Esophagus muscularis mucosa (tissue), 4 donors: ENCODE data around the gene NUP155. TPM values are rescaled to one million over a fixed set of nuclear protein-coding genes. Genes with fewer than 3 reads are reported as not detected.
"Not testable (repeated sequence)": the region's sequence is repeated elsewhere in the genome, so short reads cannot be mapped to it uniquely, and the experiment has no call there.

Source experiments
- DNase-seq: peaks from one replicate; pipeline ENCODE4 v3.0.0-alpha.2; 2017; ENCODE audit errors: extremely low spot score
- H3K27ac ChIP-seq, 4 donors: fragments of 200-600 bp; sonication (generic); replicated peaks in 1 of 4; 1 replicate in 3 of 4; 2 replicates in 1 of 4; pipeline ENCODE4 v1.5.1; 2016 to 2019; ENCODE audit warnings: mild to moderate bottlenecking in 1 of 4
- H3K27me3 ChIP-seq, 4 donors: fragments of 200-600 bp; sonication (generic); one replicate each; pipeline versions ENCODE4 v1.5.1 to v1.6.0; 2016 to 2019
- H3K36me3 ChIP-seq, 4 donors: fragments of 200-600 bp; sonication (generic); one replicate each; pipeline ENCODE4 v1.5.1; 2016 to 2019
- H3K4me1 ChIP-seq, 4 donors: fragments of 200-600 bp; sonication (generic); one replicate each; pipeline ENCODE4 v1.5.1; 2016 to 2019
- H3K4me3 ChIP-seq, 4 donors: fragments of 200-600 bp; sonication (generic); 1 replicate in 2 of 4; 2 replicates in 2 of 4; pipeline ENCODE4 v1.5.1; 2016 to 2019; ENCODE audit warnings: mild to moderate bottlenecking in 4 of 4, moderate library complexity in 1 of 4
- H3K9me3 ChIP-seq, 4 donors: fragments of 200-600 bp; sonication (generic); 1 replicate in 3 of 4; 2 replicates in 1 of 4; pipeline ENCODE4 v1.5.1; 2016 to 2019
- EP300 ChIP-seq: sonication (generic); formaldehyde crosslinking; IDR thresholded peaks from one replicate; pipeline ENCODE4 v1.6.1; 2017; ENCODE audit warnings: antibody characterized with exemption
- POLR2A ChIP-seq: fragments of 450-650 bp; IDR thresholded peaks from one replicate; pipeline ENCODE4 v1.6.1; 2017; ENCODE audit warnings: antibody characterized with exemption, moderate library complexity, mild to moderate bottlenecking, low read depth
- POLR2AphosphoS5 ChIP-seq, 2 donors: sonication (generic); formaldehyde crosslinking; IDR thresholded peaks; one replicate each; pipeline ENCODE4 v1.6.1; 2017; ENCODE audit warnings: antibody characterized with exemption in 2 of 2
- WGBS: methylation state at CpG from one replicate; pipeline ENCODE4 v1.1.5; 2018; 5-methylcytosine and 5-hydroxymethylcytosine counted together
- intact Hi-C: fragments of 100-400 bp; cut with DNase I; formaldehyde crosslinking; loops from one replicate; pipeline ENCODE4 v1.15.1; 2023
- total RNA-seq, 4 donors: library from RNA; depleted of rRNA; stranded (reverse); fragments of >200 nt; gene quantifications; one replicate each; pipeline versions ENCODE4 v1.1.0 to v1.2.1, GENCODE V29; 2016
- TF ChIP-seq, protein P1 (sequence below), 3 experiments: fragments of 200-600 bp in 2 of 3; fragments of 450-650 bp in 1 of 3; sonication (generic) in 2 of 3; IDR thresholded peaks; one replicate each; pipeline ENCODE4 v1.5.1; 2017 to 2019; ENCODE audit warnings: antibody characterized with exemption in 3 of 3, mild to moderate bottlenecking in 2 of 3, moderate library complexity in 1 of 3

NUP155 gene
- total RNA-seq, 4 donors from 2014 or later = 12.2 to 17.1 (median 15.8) TPM

DNA sequence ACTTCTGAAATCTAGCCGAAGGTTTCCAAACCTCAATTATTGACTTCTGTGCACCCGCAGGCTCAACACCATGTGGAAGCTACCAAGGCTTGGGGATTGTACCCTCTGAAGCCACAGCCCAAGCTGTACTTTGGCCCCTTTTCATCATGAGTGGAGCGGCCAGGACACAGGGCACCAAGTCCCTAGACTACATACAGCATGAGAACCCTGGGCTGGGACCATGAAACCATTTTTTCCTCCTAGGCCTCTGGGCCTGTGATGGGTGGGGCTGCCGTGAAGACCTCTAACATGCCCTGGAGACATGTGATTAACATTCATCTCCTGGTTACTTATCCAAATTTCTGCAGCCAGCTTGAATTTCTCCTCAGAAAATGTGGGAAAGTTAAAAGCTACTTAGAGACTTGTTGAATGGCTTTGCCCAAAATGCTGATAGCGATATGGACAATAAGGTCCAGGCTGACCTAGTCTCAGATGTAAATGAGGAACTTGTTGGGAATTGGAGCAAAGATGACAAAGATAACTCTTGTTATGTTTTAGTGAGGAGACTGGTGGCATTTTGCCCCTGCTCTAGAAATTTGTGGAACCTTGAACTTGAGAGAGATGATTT lies 87.6 kb downstream of the NUP155 start:
- Histone ChIP-seq H3K4me3 (no peak overlapping the region), H3K4me1 (no peaks in the 10 kb centered on the region), H3K9me3 (no peaks in the 10 kb centered on the region), H3K27ac (no peak overlapping the region), H3K36me3 (peaks cover 0 to 4% (median 0%) of the 10 kb centered on the region in 4 donors), H3K27me3 (no peaks in the 10 kb centered on the region)
- no peak for DNase-seq
- TF ChIP-seq POLR2AphosphoS5 (IDR thresholded peaks at IDR 0.05) = no peak
- no peak for TF ChIP-seq EP300
- TF ChIP-seq, protein P1, sequence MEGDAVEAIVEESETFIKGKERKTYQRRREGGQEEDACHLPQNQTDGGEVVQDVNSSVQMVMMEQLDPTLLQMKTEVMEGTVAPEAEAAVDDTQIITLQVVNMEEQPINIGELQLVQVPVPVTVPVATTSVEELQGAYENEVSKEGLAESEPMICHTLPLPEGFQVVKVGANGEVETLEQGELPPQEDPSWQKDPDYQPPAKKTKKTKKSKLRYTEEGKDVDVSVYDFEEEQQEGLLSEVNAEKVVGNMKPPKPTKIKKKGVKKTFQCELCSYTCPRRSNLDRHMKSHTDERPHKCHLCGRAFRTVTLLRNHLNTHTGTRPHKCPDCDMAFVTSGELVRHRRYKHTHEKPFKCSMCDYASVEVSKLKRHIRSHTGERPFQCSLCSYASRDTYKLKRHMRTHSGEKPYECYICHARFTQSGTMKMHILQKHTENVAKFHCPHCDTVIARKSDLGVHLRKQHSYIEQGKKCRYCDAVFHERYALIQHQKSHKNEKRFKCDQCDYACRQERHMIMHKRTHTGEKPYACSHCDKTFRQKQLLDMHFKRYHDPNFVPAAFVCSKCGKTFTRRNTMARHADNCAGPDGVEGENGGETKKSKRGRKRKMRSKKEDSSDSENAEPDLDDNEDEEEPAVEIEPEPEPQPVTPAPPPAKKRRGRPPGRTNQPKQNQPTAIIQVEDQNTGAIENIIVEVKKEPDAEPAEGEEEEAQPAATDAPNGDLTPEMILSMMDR (IDR thresholded peaks at IDR 0.05) = no peak
- TF ChIP-seq POLR2A = no peak
- intact Hi-C loops = no loop called here
- 96% methylated on average over 5 of the region's 5 CpGs for WGBS

DNA sequence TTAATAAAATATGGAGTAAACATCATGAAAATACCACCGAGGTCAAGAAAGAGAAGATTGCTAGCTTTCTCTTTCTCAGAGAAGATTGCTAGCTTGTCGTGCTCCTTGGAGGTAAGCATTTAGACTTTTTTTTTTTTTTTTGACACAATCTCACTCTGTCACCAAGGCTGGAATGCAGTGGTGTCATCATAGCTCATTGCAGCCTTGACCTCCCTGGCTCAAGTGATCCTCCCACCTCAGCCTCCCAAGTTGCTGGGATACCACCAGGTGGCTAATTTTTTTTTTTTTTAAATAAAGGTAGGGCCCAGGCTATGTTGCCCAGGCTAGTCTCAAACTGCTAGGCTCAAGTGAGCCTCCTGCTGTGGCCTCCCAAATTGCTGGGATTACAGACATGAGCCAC lies 95.4 kb downstream of the NUP155 start:
- no peaks in the 10 kb centered on the region for H3K27me3 ChIP-seq
- intact Hi-C loops = no loop called here
- H3K4me3 ChIP-seq = no peak overlapping the region
- H3K4me1 ChIP-seq = no peaks in the 10 kb centered on the region
- no peaks in the 10 kb centered on the region for H3K36me3 ChIP-seq
- no peak overlapping the region for H3K27ac ChIP-seq
- WGBS = 90% methylated on average over 2 of the region's 2 CpGs
- TF ChIP-seq POLR2AphosphoS5 (IDR thresholded peaks at IDR 0.05) = no peak
- no peak for TF ChIP-seq EP300
- TF ChIP-seq, protein P1 (IDR thresholded peaks at IDR 0.05) = no peak
- no peak for TF ChIP-seq POLR2A
- no peak for DNase-seq
- H3K9me3 ChIP-seq = no peaks in the 10 kb centered on the region

DNA sequence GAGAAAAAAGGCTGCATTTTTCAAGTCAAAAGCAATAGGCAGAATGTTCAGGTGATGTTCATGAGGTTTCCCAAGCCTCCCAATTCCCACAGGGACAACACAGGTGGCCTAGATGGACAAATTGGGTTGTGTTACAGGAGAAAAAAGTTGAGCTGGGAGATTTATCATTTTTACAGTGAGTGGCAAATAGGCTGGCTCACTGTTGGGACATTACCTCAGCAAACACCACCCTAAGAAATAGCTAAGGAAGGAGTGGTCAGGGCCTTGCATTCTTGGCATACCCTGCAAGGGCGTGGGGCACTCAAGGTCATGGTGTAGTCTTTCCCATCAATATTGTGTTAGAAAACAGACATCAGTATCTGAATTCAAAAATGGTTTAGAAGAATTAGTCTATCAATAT lies 98.4 kb downstream of the NUP155 start:
- H3K36me3 ChIP-seq = no peaks in the 10 kb centered on the region
- TF ChIP-seq POLR2AphosphoS5 (IDR thresholded peaks at IDR 0.05) (no peak), POLR2A (no peak), EP300 (no peak)
- TF ChIP-seq, protein P1 (IDR thresholded peaks at IDR 0.05) = no peak
- H3K4me3 ChIP-seq = no peak overlapping the region
- WGBS = 74% methylated on average over 1 of the region's 1 CpG
- H3K4me1 ChIP-seq = no peaks in the 10 kb centered on the region
- DNase-seq = no peak
- H3K27ac ChIP-seq = no peak overlapping the region
- intact Hi-C loops = no loop called here
- no peaks in the 10 kb centered on the region for H3K27me3 ChIP-seq
- H3K9me3 ChIP-seq = peaks cover 0 to 8% (median 0%) of the 10 kb centered on the region in 4 donors

DNA sequence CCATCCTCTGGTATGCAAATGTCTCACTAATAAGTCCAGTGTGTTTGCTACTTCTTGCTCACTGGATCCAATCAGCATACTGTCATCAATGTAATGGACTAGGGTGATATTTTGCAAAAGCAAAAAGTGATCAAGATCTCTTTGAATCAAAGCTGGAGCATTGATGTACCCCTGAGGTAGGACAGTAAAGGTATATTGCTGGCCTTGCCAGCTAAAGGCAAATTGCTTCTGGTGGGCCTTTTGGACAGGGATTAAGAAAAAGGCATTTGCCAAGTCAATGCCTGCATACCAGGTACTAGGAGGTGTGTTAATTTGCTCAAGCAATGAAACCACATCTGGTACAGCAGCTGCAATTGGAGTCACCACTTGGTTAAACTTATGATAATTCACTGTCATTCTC lies 102.8 kb downstream of the NUP155 start:
- intact Hi-C loops, H3K36me3 ChIP-seq, H3K4me1 ChIP-seq, DNase-seq, H3K27ac ChIP-seq, H3K9me3 ChIP-seq, H3K4me3 ChIP-seq, H3K27me3 ChIP-seq: not testable (repeated sequence)

DNA sequence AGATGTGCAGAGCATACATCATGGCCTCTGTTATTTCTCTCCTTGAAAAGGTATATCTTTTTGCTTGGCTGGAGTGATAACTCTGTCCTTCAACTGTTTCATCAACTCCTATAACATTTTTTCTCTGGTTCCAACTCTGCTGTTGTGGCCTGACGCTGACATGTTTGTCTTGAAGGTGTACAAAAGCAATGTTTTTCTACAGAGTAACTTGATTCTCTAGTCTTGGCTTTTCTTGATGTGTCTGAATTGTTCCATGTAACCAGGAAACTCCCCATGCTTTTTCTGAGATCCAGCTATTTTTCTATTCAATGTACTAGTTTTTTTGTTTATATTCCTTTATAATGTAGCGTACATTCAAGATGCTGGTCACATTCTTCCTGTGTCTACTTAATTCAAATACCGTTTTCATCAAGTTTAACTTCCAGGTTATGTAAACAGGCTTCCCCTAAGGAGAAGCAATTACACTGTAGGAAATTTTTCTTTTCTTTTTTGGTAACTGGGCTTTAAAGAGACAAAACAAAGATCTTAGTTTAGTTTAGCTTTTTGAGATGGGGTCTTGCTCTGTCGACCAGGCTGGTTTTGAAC lies 115.0 kb downstream of the NUP155 start:
- WGBS = 88% methylated on average over 4 of the region's 4 CpGs
- no peak for TF ChIP-seq EP300
- TF ChIP-seq POLR2AphosphoS5 (IDR thresholded peaks at IDR 0.05) = no peak
- TF ChIP-seq, protein P1 (IDR thresholded peaks at IDR 0.05) = no peak
- TF ChIP-seq POLR2A = no peak
- intact Hi-C loops = no loop called here
- peaks cover 0 to 7% (median 3%) of the 10 kb centered on the region in 4 donors for H3K4me1 ChIP-seq
- H3K27ac ChIP-seq = no peak overlapping the region
- no peak overlapping the region for H3K4me3 ChIP-seq
- DNase-seq = no peak
- H3K27me3 ChIP-seq = no peaks in the 10 kb centered on the region
- H3K36me3 ChIP-seq = peaks cover 0 to 7% (median 0%) of the 10 kb centered on the region in 4 donors
- no peaks in the 10 kb centered on the region for H3K9me3 ChIP-seq
